ENCODE results near the gene SPTSSB. TPM values are rescaled to one million over a fixed set of nuclear protein-coding genes. Genes with fewer than 3 reads are reported as not detected.

SPTSSB gene
- total RNA-seq, 6 experiments from 2014 or later: 0.07 to 1.4 TPM; not detected in 4

DNA sequence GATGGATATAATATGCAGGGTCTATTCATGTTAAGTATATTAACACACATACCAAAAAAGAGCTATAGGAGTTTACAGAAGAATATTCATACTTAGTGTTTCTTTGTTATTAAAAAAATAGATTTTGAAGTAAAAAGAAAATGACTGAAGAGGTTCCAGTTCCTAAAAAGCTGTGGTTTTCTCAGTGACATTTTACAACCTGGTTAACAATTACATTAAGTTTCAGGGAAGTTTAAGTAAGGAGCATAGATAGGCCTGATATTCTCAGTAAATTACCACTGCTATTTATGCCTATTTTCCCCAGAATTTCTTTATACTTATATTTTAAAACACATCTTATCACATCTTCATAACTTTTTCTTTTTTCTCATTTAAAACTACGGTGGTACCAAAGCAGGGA lies 43.6 kb upstream of the SPTSSB start:
- H3K9me3 ChIP-seq: no peaks in the 10 kb centered on the region
- 63% methylated on average over 1 of the region's 1 CpG for WGBS (ENCODE audit: insufficient coverage, low coverage, low lambda C conversion rate, missing lambda C conversion rate)
- no peaks in the 10 kb centered on the region for H3K36me3 ChIP-seq
- ATAC-seq (no peak), DNase-seq (no peak)
- TF ChIP-seq, protein P1, sequence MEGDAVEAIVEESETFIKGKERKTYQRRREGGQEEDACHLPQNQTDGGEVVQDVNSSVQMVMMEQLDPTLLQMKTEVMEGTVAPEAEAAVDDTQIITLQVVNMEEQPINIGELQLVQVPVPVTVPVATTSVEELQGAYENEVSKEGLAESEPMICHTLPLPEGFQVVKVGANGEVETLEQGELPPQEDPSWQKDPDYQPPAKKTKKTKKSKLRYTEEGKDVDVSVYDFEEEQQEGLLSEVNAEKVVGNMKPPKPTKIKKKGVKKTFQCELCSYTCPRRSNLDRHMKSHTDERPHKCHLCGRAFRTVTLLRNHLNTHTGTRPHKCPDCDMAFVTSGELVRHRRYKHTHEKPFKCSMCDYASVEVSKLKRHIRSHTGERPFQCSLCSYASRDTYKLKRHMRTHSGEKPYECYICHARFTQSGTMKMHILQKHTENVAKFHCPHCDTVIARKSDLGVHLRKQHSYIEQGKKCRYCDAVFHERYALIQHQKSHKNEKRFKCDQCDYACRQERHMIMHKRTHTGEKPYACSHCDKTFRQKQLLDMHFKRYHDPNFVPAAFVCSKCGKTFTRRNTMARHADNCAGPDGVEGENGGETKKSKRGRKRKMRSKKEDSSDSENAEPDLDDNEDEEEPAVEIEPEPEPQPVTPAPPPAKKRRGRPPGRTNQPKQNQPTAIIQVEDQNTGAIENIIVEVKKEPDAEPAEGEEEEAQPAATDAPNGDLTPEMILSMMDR (IDR thresholded peaks at IDR 0.05): no peak
- TF ChIP-seq POLR2A (IDR thresholded peaks at IDR 0.05): no peak
- H3K27ac ChIP-seq: peak overlapping the region in 2 of 3 donors; percentile 21 to 80
- H3K27me3 ChIP-seq: no peaks in the 10 kb centered on the region
- no peak overlapping the region for H3K4me3 ChIP-seq
- H3K4me1 ChIP-seq: peaks cover 0 to 16% (median 8%) of the 10 kb centered on the region in 4 donors
- intact Hi-C loops (cut with DNase I): no loop called here

DNA sequence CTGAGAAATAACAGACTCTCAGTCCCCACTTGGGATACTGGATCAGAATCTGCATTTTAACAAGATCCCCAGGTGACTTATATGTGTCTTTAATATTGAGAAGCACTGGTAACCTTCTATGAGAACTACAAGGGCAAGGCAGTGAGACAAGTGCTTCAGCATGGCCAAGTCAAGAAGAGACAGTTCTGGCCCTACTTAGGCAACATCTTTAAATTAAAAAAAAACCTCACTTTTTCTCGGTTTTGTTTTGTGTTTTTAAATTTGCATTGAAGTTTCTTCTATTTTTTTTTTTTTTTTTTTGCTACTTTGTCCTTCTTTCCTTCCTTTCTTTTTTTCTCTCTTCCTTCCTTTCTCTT lies 42.5 kb upstream of the SPTSSB start:
- no peak overlapping the region for H3K27ac ChIP-seq
- no peaks in the 10 kb centered on the region for H3K9me3 ChIP-seq
- no peak for DNase-seq
- no peaks in the 10 kb centered on the region for H3K36me3 ChIP-seq
- H3K4me3 ChIP-seq: no peak overlapping the region
- ATAC-seq: no peak
- 60% methylated on average over 1 of the region's 1 CpG for WGBS (ENCODE audit: insufficient coverage, low coverage, low lambda C conversion rate, missing lambda C conversion rate)
- TF ChIP-seq, protein P1 (IDR thresholded peaks at IDR 0.05): no peak
- no peak for TF ChIP-seq POLR2A (IDR thresholded peaks at IDR 0.05)
- no peaks in the 10 kb centered on the region for H3K27me3 ChIP-seq
- H3K4me1 ChIP-seq: peaks cover 0 to 16% (median 8%) of the 10 kb centered on the region in 4 donors
- intact Hi-C loops (cut with DNase I): no loop called here

DNA sequence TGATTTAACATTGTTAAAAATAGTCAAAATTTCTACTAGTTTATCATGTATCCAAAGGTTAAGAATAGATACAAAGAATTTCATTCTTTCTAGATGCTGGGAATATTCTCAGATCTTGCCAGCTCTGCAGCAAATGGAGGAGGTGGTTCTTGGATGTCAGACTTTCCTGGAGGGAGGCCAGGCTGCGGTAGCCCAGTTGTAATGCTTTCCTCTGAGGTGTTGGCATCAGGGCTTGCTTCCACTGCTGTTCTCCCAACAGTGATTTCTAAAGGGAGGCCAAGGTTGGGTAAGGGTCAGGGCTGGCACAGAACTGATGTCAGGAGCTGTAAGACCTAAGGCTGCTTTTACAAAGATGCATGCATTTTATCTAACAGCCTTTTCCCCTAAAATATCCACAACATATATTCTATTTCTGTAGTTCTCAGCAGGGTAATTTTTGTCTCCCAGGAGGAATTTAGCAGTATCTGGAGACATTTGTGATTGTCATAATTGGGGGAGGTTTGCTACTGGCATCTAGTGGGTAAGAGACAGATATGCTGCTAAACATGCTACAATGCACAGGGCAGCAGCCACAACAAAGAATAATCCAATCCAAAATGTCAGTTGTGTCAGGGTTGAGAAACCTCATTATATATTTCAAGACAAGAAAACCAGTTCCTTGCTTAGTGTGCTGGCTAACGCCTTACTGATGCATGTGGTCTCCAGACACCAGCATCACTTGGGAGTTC lies 42.0 kb upstream of the SPTSSB start:
- 27% methylated on average over 1 of the region's 2 CpGs for WGBS (ENCODE audit: insufficient coverage, low coverage, low lambda C conversion rate, missing lambda C conversion rate)
- DNase-seq (peak; percentile 49 to 73 (median 68)), ATAC-seq (peak in 3 of 4 donors; percentile 28 to 59 (median 56))
- Histone ChIP-seq H3K36me3 (no peaks in the 10 kb centered on the region), H3K27me3 (no peaks in the 10 kb centered on the region), H3K9me3 (no peaks in the 10 kb centered on the region), H3K4me3 (no peak overlapping the region), H3K27ac (no peak overlapping the region), H3K4me1 (peaks cover 0 to 16% (median 8%) of the 10 kb centered on the region in 4 donors)
- TF ChIP-seq, protein P1 (IDR thresholded peaks at IDR 0.05): no peak
- no peak for TF ChIP-seq POLR2A (IDR thresholded peaks at IDR 0.05)
- intact Hi-C loops (cut with DNase I): no loop called here

DNA sequence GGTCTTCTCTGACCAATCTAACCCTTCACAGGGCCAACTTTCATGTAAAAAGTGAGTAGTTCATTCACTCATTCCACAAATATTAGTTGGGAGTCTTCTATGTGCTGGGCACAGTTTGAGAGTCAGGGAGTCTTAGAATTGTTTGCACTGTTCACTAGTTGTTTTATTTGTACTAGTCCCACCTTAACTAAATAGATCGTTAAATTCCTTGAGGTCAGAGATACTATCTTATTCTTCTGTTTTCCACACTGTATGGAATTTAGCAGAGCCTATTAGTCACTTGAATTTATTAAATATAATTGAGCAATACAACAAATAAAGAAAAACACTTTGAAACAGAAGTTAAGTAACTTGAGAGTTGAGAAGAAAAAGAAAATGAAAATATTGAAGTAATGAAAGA lies 40.8 kb upstream of the SPTSSB start:
- no peaks in the 10 kb centered on the region for H3K27me3 ChIP-seq
- no peak overlapping the region for H3K4me3 ChIP-seq
- no peak for DNase-seq
- intact Hi-C loops (cut with DNase I): no loop called here
- peaks cover 0 to 21% (median 10%) of the 10 kb centered on the region in 4 donors for H3K4me1 ChIP-seq
- ATAC-seq: no peak
- no peak overlapping the region for H3K27ac ChIP-seq
- H3K36me3 ChIP-seq: no peaks in the 10 kb centered on the region
- WGBS (ENCODE audit: insufficient coverage, low coverage, low lambda C conversion rate, missing lambda C conversion rate): 33% methylated on average over 1 of the region's 1 CpG
- H3K9me3 ChIP-seq: no peaks in the 10 kb centered on the region
- TF ChIP-seq POLR2A (IDR thresholded peaks at IDR 0.05): no peak
- TF ChIP-seq, protein P1 (IDR thresholded peaks at IDR 0.05): no peak

All from right lobe of liver (tissue), 6 donors.